GM19025 (cell line): ENCODE data around the gene TAS2R31.
"Not testable (repeated sequence)": the region's sequence is repeated elsewhere in the genome, so short reads cannot be mapped to it uniquely, and the experiment has no call there.

Experiments
- ATAC-seq: cut with Tn5 transposase; IDR thresholded peaks from one replicate; pipeline ENCODE4 v1.9.1; 2021; ENCODE audit warnings: mild to moderate bottlenecking, low read depth, moderate library complexity; ENCODE audit not compliant: unreplicated experiment

TAS2R31 gene

GRCh38 chr12:11031307-11031706 is at the start of gene TAS2R31:
TAS2R31 (minus strand) TSS chr12:11031407; CDS start chr12:11031335, 72 bp downstream.
- ATAC-seq = no peak

GRCh38 chr12:11078246-11078645 is 47.0 kb upstream of the TAS2R31 start:
- no peak for ATAC-seq

- no peak for ATAC-seq
Measured at GRCh38 chr12:11075642-11076041, 44.4 kb upstream of the TAS2R31 start.

- no peak for ATAC-seq
Measured at GRCh38 chr12:11071414-11071813, 40.2 kb upstream of the TAS2R31 start.

GRCh38 chr12:11070999-11071398 is 39.8 kb upstream of the TAS2R31 start:
- ATAC-seq = no peak

- no peak for ATAC-seq
Measured at GRCh38 chr12:11069854-11070365, 38.7 kb upstream of the TAS2R31 start.

GRCh38 chr12:11067514-11067913 is 36.3 kb upstream of the TAS2R31 start:
- no peak for ATAC-seq

- not testable (repeated sequence) for ATAC-seq
Measured at GRCh38 chr12:11062194-11062593, 31.0 kb upstream of the TAS2R31 start, which contains the start of gene TAS2R46. TAS2R46 (minus strand) TSS chr12:11062294; CDS start chr12:11062294, 0 bp downstream.

GRCh38 chr12:11059784-11060183 is 28.6 kb upstream of the TAS2R31 start:
- no peak for ATAC-seq

GRCh38 chr12:11059041-11059440 is 27.8 kb upstream of the TAS2R31 start:
- ATAC-seq = no peak

- ATAC-seq = no peak
Measured at GRCh38 chr12:11055306-11055705, 24.1 kb upstream of the TAS2R31 start.

GRCh38 chr12:11049806-11050531 is 18.8 kb upstream of the TAS2R31 start:
- not testable (repeated sequence) for ATAC-seq

GRCh38 chr12:11041366-11041765 is 10.2 kb upstream of the TAS2R31 start:
- not testable (repeated sequence) for ATAC-seq

GRCh38 chr12:11040162-11040561 is 9.0 kb upstream of the TAS2R31 start:
- no peak for ATAC-seq

- ATAC-seq = no peak
Measured at GRCh38 chr12:11039171-11039570, 8.0 kb upstream of the TAS2R31 start.

GRCh38 chr12:11033959-11034358 is 2.8 kb upstream of the TAS2R31 start:
- not testable (repeated sequence) for ATAC-seq

- ATAC-seq = no peak
Measured at GRCh38 chr12:11026118-11026517, 5.1 kb downstream of the TAS2R31 start.

- ATAC-seq = no peak
Measured at GRCh38 chr12:11023387-11023786, 7.8 kb downstream of the TAS2R31 start.

GRCh38 chr12:11022520-11022919 is 8.7 kb downstream of the TAS2R31 start, which contains the start of gene TAS2R19:
TAS2R19 (minus strand) TSS chr12:11022620; CDS start chr12:11022571, 49 bp downstream.
- ATAC-seq = no peak

GRCh38 chr12:11016937-11017336 is 14.3 kb downstream of the TAS2R31 start:
- ATAC-seq = no peak

- ATAC-seq = no peak
Measured at GRCh38 chr12:11015775-11016430, 15.3 kb downstream of the TAS2R31 start.
